H9 (cell line): ENCODE results near the gene EEF2K. TPM values are rescaled to one million over a fixed set of nuclear protein-coding genes. Genes with fewer than 3 reads are reported as not detected.

Experiments used
- DNase-seq: peaks from one replicate; pipeline ENCODE4 v3.0.0-alpha.2; 2017
- H2AFZ ChIP-seq: one replicate; pipeline ENCODE4 v1.6.1; 2013; ENCODE audit warnings: mild to moderate bottlenecking, low read length, control low read depth, moderate library complexity
- H2AK5ac ChIP-seq: 2 replicates; pipeline ENCODE4 v1.6.1; 2013; ENCODE audit warnings: low read length, control low read depth, mixed read lengths; ENCODE audit not compliant: insufficient read length
- H2BK120ac ChIP-seq: one replicate; pipeline ENCODE4 v1.6.1; 2013; ENCODE audit warnings: low read depth, mild to moderate bottlenecking, low read length, control low read depth, inconsistent platforms; ENCODE audit not compliant: poor library complexity, severe bottlenecking
- H2BK12ac ChIP-seq: 2 replicates; pipeline ENCODE4 v1.6.1; 2013; ENCODE audit warnings: low read length, control low read depth, mixed read lengths, low read depth; ENCODE audit not compliant: insufficient read length
- H2BK15ac ChIP-seq: 2 replicates; pipeline ENCODE4 v1.6.1; 2013; ENCODE audit warnings: low read depth, low read length, control low read depth
- H2BK20ac ChIP-seq: one replicate; pipeline ENCODE4 v1.6.1; 2013; ENCODE audit warnings: low read depth, mild to moderate bottlenecking, low read length, control low read depth, inconsistent platforms; ENCODE audit not compliant: poor library complexity, severe bottlenecking
- H2BK5ac ChIP-seq: 2 replicates; pipeline ENCODE4 v1.6.1; 2013; ENCODE audit warnings: low read length, control low read depth, mixed read lengths; ENCODE audit not compliant: insufficient read length
- H3K14ac ChIP-seq: 2 replicates; pipeline ENCODE4 v1.6.1; 2013; ENCODE audit warnings: low read length, control low read depth; ENCODE audit not compliant: insufficient read depth
- H3K18ac ChIP-seq: 2 replicates; pipeline ENCODE4 v1.6.1; 2013; ENCODE audit warnings: low read depth, mild to moderate bottlenecking, mixed read lengths, low read length, control low read depth; ENCODE audit not compliant: insufficient read length
- H3K23ac ChIP-seq: 2 replicates; pipeline ENCODE4 v1.6.1; 2013; ENCODE audit warnings: low read length, control low read depth, mixed read lengths, low read depth; ENCODE audit not compliant: insufficient read length
- H3K23me2 ChIP-seq: 2 replicates; pipeline ENCODE4 v1.6.1; 2013; ENCODE audit warnings: low read depth, mild to moderate bottlenecking, mixed read lengths, low read length, control low read depth; ENCODE audit not compliant: insufficient read length, poor library complexity, severe bottlenecking
- H3K27ac ChIP-seq: 2 replicates; pipeline ENCODE4 v1.5.1; 2013; ENCODE audit warnings: low read length, control low read depth, mixed read lengths, low read depth; ENCODE audit not compliant: insufficient read length
- H3K27me3 ChIP-seq: 2 replicates; pipeline ENCODE4 v1.6.1; 2013; ENCODE audit warnings: low read length, control low read depth, inconsistent platforms; ENCODE audit not compliant: insufficient read depth
- H3K4ac ChIP-seq: 2 replicates; pipeline ENCODE4 v1.6.1; 2013; ENCODE audit warnings: low read depth, mild to moderate bottlenecking, control low read depth, inconsistent platforms, low read length, moderate library complexity
- H3K4me1 ChIP-seq: 2 replicates; pipeline ENCODE4 v1.6.1; 2013; ENCODE audit warnings: low read length, control low read depth, inconsistent platforms; ENCODE audit not compliant: insufficient read depth
- H3K4me2 ChIP-seq: 2 replicates; pipeline ENCODE4 v1.6.1; 2013; ENCODE audit warnings: low read length, control low read depth, mixed read lengths; ENCODE audit not compliant: insufficient read length, insufficient read depth
- H3K56ac ChIP-seq: 2 replicates; pipeline ENCODE4 v1.6.1; 2013; ENCODE audit warnings: low read depth, mild to moderate bottlenecking, mixed read lengths, low read length, control low read depth; ENCODE audit not compliant: insufficient read length
- H3K79me1 ChIP-seq: 2 replicates; pipeline ENCODE4 v1.6.1; 2013; ENCODE audit warnings: low read depth, mild to moderate bottlenecking, moderate library complexity, low read length, control low read depth, inconsistent platforms; ENCODE audit not compliant: insufficient read depth, poor library complexity, severe bottlenecking
- H3K79me2 ChIP-seq: 2 replicates; pipeline ENCODE4 v1.6.1; 2013; ENCODE audit warnings: low read length, control low read depth, inconsistent platforms; ENCODE audit not compliant: insufficient read depth
- H3K9ac ChIP-seq: 2 replicates; pipeline ENCODE4 v1.6.1; 2013; ENCODE audit warnings: low read length, control low read depth, mixed read lengths; ENCODE audit not compliant: insufficient read length; ENCODE audit errors: extremely low read depth
- H3K9me3 ChIP-seq: one replicate; pipeline ENCODE4 v1.6.1; 2013; ENCODE audit warnings: low read depth, low read length, inconsistent platforms; ENCODE audit not compliant: control insufficient read depth
- H3T11ph ChIP-seq: one replicate; pipeline ENCODE4 v1.6.1; 2013; ENCODE audit warnings: mild to moderate bottlenecking, low read length, control low read depth, inconsistent platforms
- H4K20me1 ChIP-seq: one replicate; pipeline ENCODE4 v1.6.1; 2013; ENCODE audit not compliant: control insufficient read depth, insufficient read length, insufficient read depth
- H4K5ac ChIP-seq: 2 replicates; pipeline ENCODE4 v1.6.1; 2013; ENCODE audit warnings: low read depth, mild to moderate bottlenecking, mixed read lengths, low read length, control low read depth; ENCODE audit not compliant: insufficient read length
- H4K8ac ChIP-seq: replicated peaks from 2 replicates; pipeline ENCODE4 v1.6.1; 2013; ENCODE audit warnings: low read length, control low read depth, mixed read lengths, low read depth; ENCODE audit not compliant: insufficient read length
- H4K91ac ChIP-seq: 2 replicates; pipeline ENCODE4 v1.6.1; 2013; ENCODE audit warnings: low read depth, mild to moderate bottlenecking, moderate library complexity, mixed read lengths, low read length, control low read depth; ENCODE audit not compliant: insufficient read length
- H3K27ac Mint-ChIP-seq, 3 experiments: 2 replicates in 2 of 3; 3 replicates in 1 of 3; pipeline ENCODE4 v1.8.0; 2020 to 2021; ENCODE audit warnings: mixed read lengths in 3 of 3, mild to moderate bottlenecking in 1 of 3, moderate library complexity in 1 of 3
- H3K27me3 Mint-ChIP-seq: 2 replicates; pipeline ENCODE4 v1.8.0; 2021; ENCODE audit warnings: low read depth, mild to moderate bottlenecking, moderate library complexity, mixed read lengths
- H3K36me3 Mint-ChIP-seq, 3 experiments: 2 replicates in 2 of 3; 3 replicates in 1 of 3; pipeline ENCODE4 v1.8.0; 2020 to 2021; ENCODE audit warnings: low read depth in 3 of 3, mixed read lengths in 3 of 3; ENCODE audit not compliant: insufficient read depth in 1 of 3
- H3K4me1 Mint-ChIP-seq, 2 experiments: 2 replicates each; pipeline ENCODE4 v1.8.0; 2020; ENCODE audit warnings: mixed read lengths in 2 of 2
- H3K4me3 Mint-ChIP-seq, 2 experiments: 2 replicates in 1 of 2; 3 replicates in 1 of 2; pipeline ENCODE4 v1.8.0; 2020 to 2021; ENCODE audit warnings: mild to moderate bottlenecking in 2 of 2, mixed read lengths in 2 of 2, moderate library complexity in 1 of 2
- H3K9me3 Mint-ChIP-seq, 2 experiments: 2 replicates in 1 of 2; 3 replicates in 1 of 2; pipeline ENCODE4 v1.8.0; 2020; ENCODE audit warnings: mild to moderate bottlenecking in 2 of 2, mixed read lengths in 2 of 2, moderate library complexity in 1 of 2
- CTCF ChIP-seq: fragments of 200-600 bp; sonication (generic); conservative IDR thresholded peaks from 3 replicates; pipeline ENCODE4 v1.8.0; 2021; ENCODE audit warnings: antibody characterized with exemption, mild to moderate bottlenecking
- WGBS: extraction: QIAGEN DNeasy Blood & Tissue Kit; methylation state at CpG from one replicate; pipeline ENCODE4 v1.1.7; 2013; ENCODE audit warnings: missing lambda C conversion rate, low lambda C conversion rate, mixed read lengths; ENCODE audit not compliant: insufficient read length; ENCODE audit errors: extremely low coverage; 5-methylcytosine and 5-hydroxymethylcytosine counted together
- total RNA-seq: library from RNA; stranded (reverse); gene quantifications from 2 replicates; pipeline ENCODE4 v1.2.1, GENCODE V29; 2021

EEF2K gene
- total RNA-seq, 1 experiment from 2014 or later, result 20.7 TPM

GRCh38 chr16:22299036-22299435 is 93.0 kb downstream of the EEF2K start:
- Histone ChIP-seq H2BK120ac (no peak overlapping the region), H2BK20ac (no peak overlapping the region), H3K9ac (no peak overlapping the region), H4K91ac (no peak overlapping the region), H3K4me1 (no peaks in the 10 kb centered on the region), H2AK5ac (no peak overlapping the region), H3K79me2 (peaks cover 13% of the 10 kb centered on the region; the same call in 1 of the 2 replicates), H3K27me3 (no peaks in the 10 kb centered on the region), H4K20me1 (no peaks in the 10 kb centered on the region), H4K8ac (no peak overlapping the region), H2BK12ac (no peak overlapping the region), H3K14ac (no peak overlapping the region), H4K5ac (no peak overlapping the region), H2AFZ (no peak overlapping the region), H2BK15ac (no peak overlapping the region), H3T11ph (no peak overlapping the region), H2BK5ac (no peak overlapping the region), H3K27ac (no peak overlapping the region), H3K18ac (no peak overlapping the region), H3K4me2 (peak overlapping the region; percentile 96), H3K4ac (no peak overlapping the region), H3K56ac (no peak overlapping the region), H3K23me2 (peaks cover 5% of the 10 kb centered on the region), H3K9me3 (no peaks in the 10 kb centered on the region), H3K79me1 (peaks cover 3% of the 10 kb centered on the region), H3K23ac (no peak overlapping the region)
- H3K4me3 Mint-ChIP-seq, result peak overlapping the region; percentile 92 to 96
- peaks cover 14 to 21% of the 10 kb centered on the region in 2 experiments for H3K4me1 Mint-ChIP-seq
- H3K9me3 Mint-ChIP-seq, result no peaks in the 10 kb centered on the region
- peak overlapping the region; percentile 9 to 74 (median 68); a peak in 2 of 7 replicates for H3K27ac Mint-ChIP-seq
- no peak for DNase-seq
- H3K27me3 Mint-ChIP-seq, result peaks cover 2% of the 10 kb centered on the region; the same call in 1 of the 2 replicates
- H3K36me3 Mint-ChIP-seq, result peaks cover 22 to 36% (median 22%) of the 10 kb centered on the region in 3 experiments
- WGBS, result no CpG with 5 or more reads among the region's 1 CpG
- TF ChIP-seq CTCF, result no peak
